Panc1 (cell line): ENCODE measurements around the gene CHRND. TPM values are rescaled to one million over a fixed set of nuclear protein-coding genes. Genes with fewer than 3 reads are reported as not detected.
A peak's percentile ranks its signal among the peaks of the same experiment; 100 is the strongest.

Experiments
- ATAC-seq: fragments of 200-7000 bp; cut with Tn5 transposase; 2 replicates; pipeline ENCODE4 v1.9.1; 2020; ENCODE audit warnings: mild to moderate bottlenecking, moderate library complexity
- BruUV-seq: library from RNA; stranded (reverse); fragments of 400-500 nt; replicated peaks from 2 replicates; lab custom pipeline; 2021; lab: Mats Ljungman, UMichigan
- CTCF ChIA-PET: fragments of 300-600 bp; sonication (Branson Sonifier 250); formaldehyde crosslinking; loops from one replicate; lab custom pipeline; 2022; ENCODE audit warnings: antibody characterized with exemption; lab: Charles Lee
- POLR2A ChIA-PET: fragments of 300-600 bp; sonication (Branson Sonifier 250); formaldehyde crosslinking; loops from one replicate; lab custom pipeline; 2022; ENCODE audit warnings: antibody characterized with exemption; lab: Charles Lee
- DNase-seq: peaks from one replicate; pipeline ENCODE4 v3.0.0-alpha.2; 2010; ENCODE audit warnings: low read depth, low spot score
- H3K27ac ChIP-seq: 2 replicates; pipeline ENCODE4 v1.5.1; 2011; ENCODE audit warnings: mild to moderate bottlenecking, low read length, inconsistent platforms
- H3K27me3 ChIP-seq: fragments of 200-500 bp; sonication (Bioruptor generic); 2 replicates; pipeline ENCODE4 v1.6.0; 2014; ENCODE audit warnings: low read length, inconsistent platforms; ENCODE audit not compliant: control insufficient read depth, insufficient read depth
- H3K36me3 ChIP-seq: fragments of 200-500 bp; sonication (Bioruptor generic); 2 replicates; pipeline ENCODE4 v1.5.1; 2014; ENCODE audit warnings: inconsistent platforms, mild to moderate bottlenecking, low read length, moderate library complexity; ENCODE audit not compliant: control insufficient read depth, insufficient read depth
- H3K4me1 ChIP-seq: 2 replicates; pipeline ENCODE4 v1.5.1; 2011; ENCODE audit warnings: inconsistent platforms, mild to moderate bottlenecking, low read length, moderate library complexity; ENCODE audit not compliant: control insufficient read depth, insufficient read depth
- H3K4me3 ChIP-seq, 2 experiments: 2 replicates each; pipeline ENCODE4 v1.5.1; 2011 to 2012; ENCODE audit warnings: low read depth in 2 of 2, low read length in 2 of 2, mild to moderate bottlenecking in 2 of 2, inconsistent platforms in 1 of 2, moderate library complexity in 1 of 2
- H3K9me3 ChIP-seq: fragments of 200-500 bp; sonication (Bioruptor generic); 2 replicates; pipeline ENCODE4 v1.5.1; 2014; ENCODE audit warnings: low read depth, mild to moderate bottlenecking, inconsistent platforms, low read length, moderate library complexity; ENCODE audit not compliant: control insufficient read depth, insufficient read depth
- CTCF ChIP-seq: fragments of 450-650 bp; IDR thresholded peaks from 2 replicates; pipeline ENCODE4 v1.5.1; 2017; ENCODE audit warnings: mild to moderate bottlenecking
- POLR2AphosphoS5 ChIP-seq: IDR thresholded peaks from 2 replicates; pipeline ENCODE4 v1.6.1; 2012; ENCODE audit warnings: mild to moderate bottlenecking, low read depth, low read length, moderate library complexity
- REST ChIP-seq, 2 experiments: IDR thresholded peaks; 2 replicates each; pipeline ENCODE4 v1.6.1; 2011 to 2012; ENCODE audit warnings: low read depth in 2 of 2, control low read depth in 1 of 2, low read length in 1 of 2, mild to moderate bottlenecking in 1 of 2, moderate library complexity in 1 of 2; ENCODE audit not compliant: insufficient read depth in 1 of 2
- SIN3A ChIP-seq: IDR thresholded peaks from 2 replicates; pipeline ENCODE4 v1.6.1; 2012; ENCODE audit warnings: low read depth, mild to moderate bottlenecking, low read length, moderate library complexity, borderline replicate concordance; ENCODE audit not compliant: insufficient read depth
- TCF7L2 ChIP-seq: IDR thresholded peaks from 2 replicates; pipeline ENCODE4 v1.6.1; 2011; ENCODE audit warnings: mild to moderate bottlenecking, low read depth, low read length, inconsistent platforms
- in situ Hi-C: cut with HindIII; loops from 2 replicates; pipeline ENCODE4 v1.10.0; 2016; ENCODE audit warnings: low sequenced_read_pairs, low pct_unique_long_range_greater_than_20kb
- intact Hi-C: fragments of 100-400 bp; cut with micrococcal nuclease; formaldehyde crosslinking; loops from one replicate; pipeline ENCODE4 v1.10.0; 2022; ENCODE audit not compliant: unreplicated experiment
- total RNA-seq: library from RNA; stranded (reverse); gene quantifications from one replicate; pipeline ENCODE4 v1.2.1, GENCODE V29; 2021; ENCODE audit not compliant: unreplicated experiment

Gene CHRND
- total RNA-seq, 1 experiment from 2014 or later = not detected

- no TSS peak for BruUV-seq
- no peaks in the 10 kb centered on the region for H3K9me3 ChIP-seq
- in situ Hi-C loops = no loop called here
- no peaks in the 10 kb centered on the region for H3K27me3 ChIP-seq
- DNase-seq (no peak), ATAC-seq (no peak; the same call in 1 of the 2 replicates)
- H3K27ac ChIP-seq = peak overlapping the region; percentile 96
- peaks cover 7% of the 10 kb centered on the region for H3K36me3 ChIP-seq
- no peak for TF ChIP-seq SIN3A
- no peak for TF ChIP-seq TCF7L2
- TF ChIP-seq POLR2AphosphoS5 = no peak
- no peak; a peak in 1 of 4 replicates for TF ChIP-seq REST (IDR thresholded peaks at IDR 0.05; ENCODE audit: insufficient read depth in 1 of 2, low read depth in 2 of 2, low read length in 1 of 2)
- TF ChIP-seq CTCF = no peak
- intact Hi-C loops = no loop called here
- ChIA-PET CTCF (no interaction called here), POLR2A (no interaction called here)
- peaks cover 8% of the 10 kb centered on the region; the same call in 1 of the 2 replicates for H3K4me1 ChIP-seq
- H3K4me3 ChIP-seq = peak overlapping the region; percentile 83 to 96
These were observed 23.8 kb downstream of the CHRND start for GRCh38 chr2:232549655-232550353.

GRCh38 chr2:232550354-232551249, 24.6 kb downstream of the CHRND start, which contains the start of the genes EIF4E2 and TIGD1:
TSS of gene EIF4E2 (plus strand) at chr2:232550689. CDS start at chr2:232550725, 36 bp downstream.
TSS of gene TIGD1 (minus strand) at chr2:232550557. CDS start at chr2:232549882, 675 bp downstream.
- peak; percentile 60; the same call in 1 of the 2 replicates for TF ChIP-seq TCF7L2
- TF ChIP-seq CTCF = no peak
- peak in 1 of 2 experiments; percentile 81 for TF ChIP-seq REST (IDR thresholded peaks at IDR 0.05; ENCODE audit: insufficient read depth in 1 of 2, low read depth in 2 of 2, low read length in 1 of 2)
- peak; percentile 94 for TF ChIP-seq SIN3A
- TF ChIP-seq POLR2AphosphoS5 = peak; percentile 96
- POLR2A ChIA-PET = no interaction called here
- CTCF ChIA-PET = no interaction called here
- in situ Hi-C loops (no loop called here), intact Hi-C loops (no loop called here)
- H3K4me1 ChIP-seq = peaks cover 8% of the 10 kb centered on the region; the same call in 1 of the 2 replicates
- ATAC-seq = peak; percentile 98
- H3K27ac ChIP-seq = peak within 1 kb of the TSS; percentile 96
- BruUV-seq = TSS peak; percentile 69
- peaks cover 7% of the 10 kb centered on the region for H3K36me3 ChIP-seq
- no peaks in the 10 kb centered on the region for H3K9me3 ChIP-seq
- DNase-seq = peak; percentile 64
- H3K27me3 ChIP-seq = no peaks in the 10 kb centered on the region
- H3K4me3 ChIP-seq = peak within 1 kb of the TSS; percentile 83 to 96
